Uterus (tissue), 4 donors: ENCODE results near the gene TICAM2. TPM values are rescaled to one million over a fixed set of nuclear protein-coding genes. Genes with fewer than 3 reads are reported as not detected.

Experiments
- DNase-seq, 2 donors: peaks; one replicate each; pipeline ENCODE4 v3.0.0-alpha.2; 2019 to 2020
- H3K27ac ChIP-seq, 2 donors: fragments of 200-600 bp; sonication (generic); 1 replicate in 1 of 2; 2 replicates in 1 of 2; pipeline ENCODE4 v1.5.1; 2016 to 2018
- H3K27me3 ChIP-seq, 2 donors: fragments of 200-600 bp; sonication (generic); one replicate each; pipeline ENCODE4 v1.5.1; 2018 to 2019; ENCODE audit warnings: control low read depth in 1 of 2
- H3K36me3 ChIP-seq, 2 donors: fragments of 200-600 bp; sonication (generic); one replicate each; pipeline ENCODE4 v1.5.1; 2019; ENCODE audit warnings: control low read depth in 1 of 2
- H3K4me1 ChIP-seq, 2 donors: fragments of 200-600 bp; sonication (generic); one replicate each; pipeline ENCODE4 v1.5.1; 2018 to 2019; ENCODE audit warnings: control low read depth in 1 of 2
- H3K4me3 ChIP-seq, 2 donors: fragments of 200-600 bp; sonication (generic); 1 replicate in 1 of 2; 2 replicates in 1 of 2; pipeline ENCODE4 v1.5.1; 2018 to 2019; ENCODE audit warnings: mild to moderate bottlenecking in 1 of 2
- H3K9me3 ChIP-seq, 2 donors: fragments of 200-600 bp; sonication (generic); one replicate each; pipeline ENCODE4 v1.5.1; 2019; ENCODE audit warnings: control low read depth in 1 of 2
- POLR2A ChIP-seq, 2 donors: fragments of 450-650 bp; IDR thresholded peaks; one replicate each; pipeline ENCODE4 v1.6.1; 2016; ENCODE audit warnings: antibody characterized with exemption in 2 of 2, mild to moderate bottlenecking in 1 of 2, moderate library complexity in 1 of 2
- intact Hi-C: fragments of 100-400 bp; cut with DNase I; formaldehyde crosslinking; loops from one replicate; pipeline ENCODE4 v1.15.1; 2023; ENCODE audit warnings: low total_unique reads
- total RNA-seq, 4 donors: library from RNA; depleted of rRNA in 3 of 4; stranded (reverse); fragments of >200 nt in 3 of 4; gene quantifications; one replicate each; pipeline versions ENCODE4 v1.1.0 to v1.2.4, GENCODE V29; 2014 to 2023
- TF ChIP-seq, protein P1 (sequence below), 4 experiments: fragments of 200-600 bp in 2 of 4; fragments of 450-650 bp in 2 of 4; sonication (generic) in 2 of 4; IDR thresholded peaks; one replicate each; pipeline ENCODE4 v1.5.1; 2016 to 2019; ENCODE audit warnings: antibody characterized with exemption in 4 of 4, mild to moderate bottlenecking in 2 of 4, moderate library complexity in 1 of 4
- donor health status: DM: yes; HTN: yes; CAD: no.

Gene TICAM2
- total RNA-seq, 4 donors from 2014 or later = 5.4 to 14.0 (median 13.5) TPM; not detected in 1

DNA sequence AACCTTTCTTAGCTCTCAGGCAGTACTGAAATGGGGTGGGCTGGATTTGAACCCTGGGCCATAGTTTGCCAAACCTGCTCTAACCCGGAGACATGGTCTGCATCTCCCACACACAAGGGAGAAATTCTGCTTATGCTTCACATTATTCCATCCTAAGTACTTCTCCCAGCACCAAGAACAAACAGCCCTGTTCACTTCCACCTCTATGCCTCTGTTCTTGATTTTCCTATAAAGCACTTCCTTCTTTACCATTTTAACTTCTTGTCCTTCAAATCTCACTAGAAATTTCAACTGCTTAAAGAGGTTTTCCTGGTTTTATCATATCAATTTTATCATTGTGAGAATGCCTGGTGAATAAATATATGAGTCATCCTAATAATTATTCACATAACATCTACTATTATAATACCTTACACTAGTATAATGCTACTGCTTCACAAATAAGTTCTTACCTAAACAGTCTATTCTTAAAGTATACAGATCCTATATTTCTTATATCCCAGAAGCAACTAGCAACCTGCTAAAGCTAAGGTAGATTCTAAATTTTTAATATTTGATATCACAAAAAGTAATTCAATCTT lies 70.4 kb downstream of the TICAM2 start:
- no peak overlapping the region for H3K4me3 ChIP-seq
- TF ChIP-seq, protein P1, sequence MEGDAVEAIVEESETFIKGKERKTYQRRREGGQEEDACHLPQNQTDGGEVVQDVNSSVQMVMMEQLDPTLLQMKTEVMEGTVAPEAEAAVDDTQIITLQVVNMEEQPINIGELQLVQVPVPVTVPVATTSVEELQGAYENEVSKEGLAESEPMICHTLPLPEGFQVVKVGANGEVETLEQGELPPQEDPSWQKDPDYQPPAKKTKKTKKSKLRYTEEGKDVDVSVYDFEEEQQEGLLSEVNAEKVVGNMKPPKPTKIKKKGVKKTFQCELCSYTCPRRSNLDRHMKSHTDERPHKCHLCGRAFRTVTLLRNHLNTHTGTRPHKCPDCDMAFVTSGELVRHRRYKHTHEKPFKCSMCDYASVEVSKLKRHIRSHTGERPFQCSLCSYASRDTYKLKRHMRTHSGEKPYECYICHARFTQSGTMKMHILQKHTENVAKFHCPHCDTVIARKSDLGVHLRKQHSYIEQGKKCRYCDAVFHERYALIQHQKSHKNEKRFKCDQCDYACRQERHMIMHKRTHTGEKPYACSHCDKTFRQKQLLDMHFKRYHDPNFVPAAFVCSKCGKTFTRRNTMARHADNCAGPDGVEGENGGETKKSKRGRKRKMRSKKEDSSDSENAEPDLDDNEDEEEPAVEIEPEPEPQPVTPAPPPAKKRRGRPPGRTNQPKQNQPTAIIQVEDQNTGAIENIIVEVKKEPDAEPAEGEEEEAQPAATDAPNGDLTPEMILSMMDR (IDR thresholded peaks at IDR 0.05) = no peak
- TF ChIP-seq POLR2A (IDR thresholded peaks at IDR 0.05) = no peak
- no peaks in the 10 kb centered on the region for H3K9me3 ChIP-seq
- no peaks in the 10 kb centered on the region for H3K36me3 ChIP-seq
- DNase-seq = no peak
- peaks cover 0 to 7% of the 10 kb centered on the region in 2 donors for H3K4me1 ChIP-seq
- no peaks in the 10 kb centered on the region for H3K27me3 ChIP-seq
- intact Hi-C loops = no loop called here
- H3K27ac ChIP-seq = no peak overlapping the region

DNA sequence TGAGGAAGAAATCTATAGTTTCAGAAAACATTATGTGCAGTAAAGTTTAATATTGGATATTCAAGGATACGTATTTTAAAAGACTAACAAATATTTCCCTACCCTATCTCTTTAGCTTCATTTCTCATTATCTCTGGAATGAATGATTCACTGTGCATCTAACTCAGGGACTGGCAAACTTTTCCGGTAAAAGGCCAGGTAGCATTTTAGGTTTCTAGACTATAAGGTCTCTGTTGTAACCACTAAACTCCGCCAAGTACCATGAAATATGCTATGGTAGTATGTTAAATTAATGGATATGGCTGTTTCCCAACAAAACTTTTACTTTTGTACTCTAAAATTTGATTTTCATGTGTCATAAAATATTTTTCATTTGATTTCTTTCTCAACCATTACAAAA lies 70.9 kb downstream of the TICAM2 start:
- H3K36me3 ChIP-seq = no peaks in the 10 kb centered on the region
- DNase-seq = no peak
- H3K27ac ChIP-seq = no peak overlapping the region
- intact Hi-C loops = no loop called here
- H3K4me1 ChIP-seq = peaks cover 0 to 7% of the 10 kb centered on the region in 2 donors
- no peaks in the 10 kb centered on the region for H3K27me3 ChIP-seq
- no peak overlapping the region for H3K4me3 ChIP-seq
- H3K9me3 ChIP-seq = no peaks in the 10 kb centered on the region
- no peak for TF ChIP-seq POLR2A (IDR thresholded peaks at IDR 0.05)
- TF ChIP-seq, protein P1 (IDR thresholded peaks at IDR 0.05) = no peak

DNA sequence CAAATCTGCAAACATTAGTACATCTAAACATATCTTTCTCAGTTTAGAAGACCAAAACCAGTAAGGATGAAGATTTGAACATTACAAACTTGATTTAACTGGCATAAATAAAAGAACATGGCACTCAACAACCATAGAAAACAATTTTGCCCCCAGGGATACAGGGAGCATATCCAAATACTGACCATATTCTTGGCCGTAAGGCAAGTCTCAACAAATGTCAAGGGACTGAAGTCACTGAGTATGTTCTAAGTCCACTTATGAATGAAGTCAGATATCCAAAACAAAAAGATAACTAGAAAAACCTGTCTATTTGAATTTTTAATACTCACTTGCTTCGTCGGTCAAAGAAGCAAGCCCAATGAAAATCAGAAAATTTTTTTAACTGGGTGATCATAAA lies 71.9 kb downstream of the TICAM2 start:
- H3K36me3 ChIP-seq = no peaks in the 10 kb centered on the region
- TF ChIP-seq POLR2A (IDR thresholded peaks at IDR 0.05) = no peak
- TF ChIP-seq, protein P1 (IDR thresholded peaks at IDR 0.05) = no peak
- intact Hi-C loops = no loop called here
- DNase-seq = no peak
- H3K4me1 ChIP-seq = peaks cover 0 to 7% of the 10 kb centered on the region in 2 donors
- no peak overlapping the region for H3K4me3 ChIP-seq
- no peak overlapping the region for H3K27ac ChIP-seq
- no peaks in the 10 kb centered on the region for H3K9me3 ChIP-seq
- H3K27me3 ChIP-seq = no peaks in the 10 kb centered on the region

Other genes starting within 250 kb of the TICAM2 start
- 10 to 100 TPM; 10.8 to 73.3 (median 22.4) TPM for gene FEM1C, start 57.7 kb downstream of the TICAM2 start, total RNA-seq
- 100 to 1,000 TPM in 1 of 4 donors, 10 to 100 TPM in 3; 33.0 to 155 (median 80.2) TPM for gene TMED7, start 23.6 kb upstream of the TICAM2 start, total RNA-seq
- gene CDO1, start 214.2 kb upstream of the TICAM2 start, total RNA-seq = 10 to 100 TPM in 2 of 4 donors, 1 to 10 TPM in 2; 1.2 to 33.9 (median 8.5) TPM
- gene ATG12, start 239.1 kb upstream of the TICAM2 start, total RNA-seq = 100 to 1,000 TPM in 1 of 4 donors, 10 to 100 TPM in 3; 27.4 to 118 (median 63.7) TPM
- gene AP3S1, start 239.5 kb upstream of the TICAM2 start, total RNA-seq = 10 to 100 TPM; 31.8 to 87.2 (median 60.8) TPM